ENCODE data around the gene NSMCE3. TPM values are rescaled to one million over a fixed set of nuclear protein-coding genes. Genes with fewer than 3 reads are reported as not detected.

The NSMCE3 gene
- total RNA-seq, 3 donors from 2014 or later = 2.5 to 8.5 (median 3.9) TPM

GRCh38 chr15:29216955-29217354 is 52.7 kb downstream of the NSMCE3 start:
- no peak for ATAC-seq

More at GRCh38 chr15:29216955-29217354, 52.7 kb downstream of the NSMCE3 start:
- no peak for DNase-seq
- intact Hi-C loops (cut with DNase I, micrococcal nuclease) = no loop called here
- H3K4me1 ChIP-seq (ENCODE audit: low read depth) = no peaks in the 10 kb centered on the region
- H3K9me3 ChIP-seq = no peaks in the 10 kb centered on the region
- no peak for TF ChIP-seq CTCF (IDR thresholded peaks at IDR 0.05)
- no peaks in the 10 kb centered on the region for H3K36me3 ChIP-seq (ENCODE audit: low read depth)
- no peak overlapping the region for H3K4me3 ChIP-seq

All from mucosa of descending colon (tissue), 3 donors.